CD4-positive, alpha-beta T cell (primary cell): ENCODE data around the gene ACACB. TPM values are rescaled to one million over a fixed set of nuclear protein-coding genes. Genes with fewer than 3 reads are reported as not detected.

ENCODE experiments used
- ATAC-seq: fragments of 200-7000 bp; cut with Tn5 transposase; one replicate; pipeline ENCODE4 v1.10.0; 2022; ENCODE audit warnings: mild to moderate bottlenecking; ENCODE audit not compliant: poor library complexity
- CTCF ChIA-PET: fragments of 350-600 bp; sonication (Branson Sonifier 250); formaldehyde crosslinking; loops from one replicate; lab custom pipeline; 2021; ENCODE audit warnings: antibody characterized with exemption, inconsistent platforms; lab: Charles Lee
- POLR2A ChIA-PET: fragments of 350-600 bp; sonication (Branson Sonifier 250); formaldehyde crosslinking; loops from one replicate; lab custom pipeline; 2021; ENCODE audit warnings: antibody characterized with exemption, inconsistent platforms; lab: Charles Lee
- DNase-seq, 14 experiments: peaks; one replicate each; pipeline ENCODE4 v3.0.0-alpha.2; 2013 to 2020; ENCODE audit warnings: mixed read lengths in 2 of 14
- H3K27ac ChIP-seq, 2 donors: one replicate each; pipeline versions ENCODE4 v1.5.1 to v1.7.0; 2013; ENCODE audit warnings: low read length in 2 of 2, low read depth in 1 of 2, mild to moderate bottlenecking in 1 of 2
- H3K27me3 ChIP-seq, 2 experiments: 1 replicate in 1 of 2; 2 replicates in 1 of 2; pipeline versions ENCODE4 v1.6.1 to v1.7.0; 2013; ENCODE audit warnings: low read length in 2 of 2, control low read depth in 1 of 2, mild to moderate bottlenecking in 1 of 2, moderate library complexity in 1 of 2; ENCODE audit not compliant: insufficient read depth in 2 of 2, control insufficient read depth in 1 of 2
- H3K36me3 ChIP-seq: one replicate; pipeline ENCODE4 v1.6.1; 2013; ENCODE audit warnings: low read length, control low read depth; ENCODE audit not compliant: insufficient read depth
- H3K4me1 ChIP-seq: one replicate; pipeline ENCODE4 v1.6.1; 2013; ENCODE audit warnings: low read length, control low read depth; ENCODE audit not compliant: insufficient read depth
- H3K4me3 ChIP-seq: one replicate; pipeline ENCODE4 v1.5.1; 2013; ENCODE audit warnings: mild to moderate bottlenecking, low read length, moderate library complexity
- H3K9me3 ChIP-seq, 2 experiments: 1 replicate in 1 of 2; 2 replicates in 1 of 2; pipeline versions ENCODE4 v1.6.1 to v1.7.0; 2013; ENCODE audit warnings: low read length in 2 of 2, mild to moderate bottlenecking in 2 of 2, control low read depth in 1 of 2, moderate library complexity in 1 of 2; ENCODE audit not compliant: control insufficient read depth in 1 of 2, insufficient read depth in 1 of 2
- H3K27ac Mint-ChIP-seq: one replicate; pipeline ENCODE4 v1.8.0; 2020; ENCODE audit warnings: mixed read lengths
- H3K27me3 Mint-ChIP-seq: one replicate; pipeline ENCODE4 v1.8.0; 2021; ENCODE audit warnings: mixed read lengths
- H3K36me3 Mint-ChIP-seq: one replicate; pipeline ENCODE4 v1.8.0; 2021; ENCODE audit warnings: low read depth, mixed read lengths
- H3K4me1 Mint-ChIP-seq: one replicate; pipeline ENCODE4 v1.8.0; 2021; ENCODE audit warnings: low read depth, mixed read lengths
- H3K4me3 Mint-ChIP-seq: one replicate; pipeline ENCODE4 v1.8.0; 2020; ENCODE audit warnings: mild to moderate bottlenecking, mixed read lengths
- H3K9me3 Mint-ChIP-seq: one replicate; pipeline ENCODE4 v1.8.0; 2020; ENCODE audit warnings: mixed read lengths
- CTCF ChIP-seq: fragments of 200-600 bp; IDR thresholded peaks from one replicate; pipeline ENCODE4 v1.8.0; 2022; ENCODE audit warnings: antibody characterized with exemption, mild to moderate bottlenecking
- intact Hi-C, 2 experiments: fragments of 100-400 bp; cut with DNase I in 1 of 2; cut with micrococcal nuclease in 1 of 2; formaldehyde crosslinking; loops; one replicate each; pipeline versions ENCODE4 v1.15.1 to v1.9.0; 2023 to 2025; cut with DNase I, micrococcal nuclease
- total RNA-seq, 174 experiments: library from RNA in 2 of 174; stranded (reverse) in 2 of 174; gene quantifications; one replicate each; pipeline ENCODE4 v1.2.3 and lab custom pipeline; 2021 to 2026

The ACACB gene
- total RNA-seq, 2 experiments from 2014 or later = 30.3 to 32.2 TPM

DNA sequence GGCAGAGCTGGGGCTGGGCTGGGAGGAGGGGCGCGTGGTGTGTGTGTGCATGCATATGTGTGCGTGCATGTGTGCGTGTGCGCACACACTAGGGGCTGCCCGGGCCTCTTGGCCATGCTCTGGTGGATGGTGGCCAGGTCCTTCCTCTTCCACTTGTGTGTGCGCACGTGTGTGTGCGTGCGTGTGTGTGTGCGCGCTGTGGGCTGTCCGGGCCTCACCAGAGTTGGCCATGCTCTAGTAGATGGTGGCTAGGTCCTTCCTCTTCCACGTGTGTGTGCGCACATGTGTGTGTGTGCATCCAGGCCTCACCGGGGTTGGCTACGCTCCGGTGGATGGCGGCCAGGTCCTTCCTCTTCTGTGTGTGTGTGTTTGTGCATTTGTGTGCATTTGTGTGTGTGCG is 168.0 kb downstream of the ACACB start:
- H3K4me1 ChIP-seq = no peaks in the 10 kb centered on the region
- CTCF ChIA-PET = no interaction called here

DNA sequence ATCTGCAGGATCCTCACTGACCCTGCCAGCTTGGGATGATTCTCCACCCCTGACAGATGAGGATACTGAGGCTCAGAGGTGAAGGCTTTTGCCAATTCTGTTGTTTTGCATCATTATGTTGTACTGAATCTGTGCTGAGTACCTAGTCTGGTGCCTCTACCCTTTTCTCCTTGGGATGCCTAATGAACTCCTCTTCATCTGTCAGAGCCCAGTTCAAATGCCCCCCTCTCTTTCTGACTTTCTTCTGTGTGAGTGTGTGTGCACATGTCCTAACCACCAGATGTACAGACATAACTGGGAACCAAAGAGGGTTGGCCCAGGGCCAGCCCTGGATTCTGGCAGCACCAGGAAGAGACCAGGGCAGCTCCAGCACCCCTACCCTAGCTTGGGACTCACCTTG is 169.9 kb downstream of the ACACB start:
- no peaks in the 10 kb centered on the region for H3K36me3 Mint-ChIP-seq
- Histone ChIP-seq H3K27me3 (peaks cover 0 to 8% of the 10 kb centered on the region in 2 experiments), H3K9me3 (peaks cover 0 to 4% of the 10 kb centered on the region in 2 experiments), H3K36me3 (no peaks in the 10 kb centered on the region), H3K4me1 (no peaks in the 10 kb centered on the region), H3K4me3 (no peak overlapping the region), H3K27ac (no peak overlapping the region)
- no peak for DNase-seq
- no peaks in the 10 kb centered on the region for H3K9me3 Mint-ChIP-seq
- no peak overlapping the region for H3K27ac Mint-ChIP-seq
- ChIA-PET CTCF (no interaction called here), POLR2A (no interaction called here)
- no peak for ATAC-seq
- peaks cover 14% of the 10 kb centered on the region for H3K27me3 Mint-ChIP-seq
- intact Hi-C loops = no loop called here
- H3K4me1 Mint-ChIP-seq = no peaks in the 10 kb centered on the region
- no peak overlapping the region for H3K4me3 Mint-ChIP-seq
- no peak for TF ChIP-seq CTCF

More for the DNA sequence above, 168.0 kb downstream of the ACACB start:
- H3K4me3 ChIP-seq = no peak overlapping the region
- ATAC-seq (no peak), DNase-seq (no peak)
- Mint-ChIP-seq H3K27me3 (peaks cover 9% of the 10 kb centered on the region), H3K36me3 (no peaks in the 10 kb centered on the region), H3K4me1 (no peaks in the 10 kb centered on the region), H3K27ac (no peak overlapping the region), H3K4me3 (no peak overlapping the region), H3K9me3 (no peaks in the 10 kb centered on the region)
- H3K9me3 ChIP-seq = no peaks in the 10 kb centered on the region
- H3K27ac ChIP-seq = no peak overlapping the region
- POLR2A ChIA-PET = no interaction called here
- H3K36me3 ChIP-seq = no peaks in the 10 kb centered on the region
- intact Hi-C loops = no loop called here
- no peak for TF ChIP-seq CTCF
- no peaks in the 10 kb centered on the region for H3K27me3 ChIP-seq

- ATAC-seq (no peak), DNase-seq (no peak)
- Histone ChIP-seq H3K9me3 (peaks cover 0 to 7% of the 10 kb centered on the region in 2 experiments), H3K36me3 (no peaks in the 10 kb centered on the region), H3K27me3 (peaks cover 3 to 12% of the 10 kb centered on the region in 2 experiments), H3K27ac (no peak overlapping the region), H3K4me1 (no peaks in the 10 kb centered on the region), H3K4me3 (no peak overlapping the region)
- no peaks in the 10 kb centered on the region for H3K9me3 Mint-ChIP-seq
- peaks cover 18% of the 10 kb centered on the region for H3K27me3 Mint-ChIP-seq
- TF ChIP-seq CTCF = no peak
- H3K4me3 Mint-ChIP-seq = no peak overlapping the region
- CTCF ChIA-PET = no interaction called here
- H3K4me1 Mint-ChIP-seq = no peaks in the 10 kb centered on the region
- H3K27ac Mint-ChIP-seq = no peak overlapping the region
- H3K36me3 Mint-ChIP-seq = no peaks in the 10 kb centered on the region
- POLR2A ChIA-PET = no interaction called here
- intact Hi-C loops = no loop called here
These were observed 170.3 kb downstream of the ACACB start for GRCh38 chr12:109286652-109287051.
